Measurements from ENCODE around the gene MTHFD1. TPM values are rescaled to one million over a fixed set of nuclear protein-coding genes. Genes with fewer than 3 reads are reported as not detected.

Gene MTHFD1
- polyA plus RNA-seq, 3 donors, result 11.8 to 21.3 (median 14.3) TPM

DNA sequence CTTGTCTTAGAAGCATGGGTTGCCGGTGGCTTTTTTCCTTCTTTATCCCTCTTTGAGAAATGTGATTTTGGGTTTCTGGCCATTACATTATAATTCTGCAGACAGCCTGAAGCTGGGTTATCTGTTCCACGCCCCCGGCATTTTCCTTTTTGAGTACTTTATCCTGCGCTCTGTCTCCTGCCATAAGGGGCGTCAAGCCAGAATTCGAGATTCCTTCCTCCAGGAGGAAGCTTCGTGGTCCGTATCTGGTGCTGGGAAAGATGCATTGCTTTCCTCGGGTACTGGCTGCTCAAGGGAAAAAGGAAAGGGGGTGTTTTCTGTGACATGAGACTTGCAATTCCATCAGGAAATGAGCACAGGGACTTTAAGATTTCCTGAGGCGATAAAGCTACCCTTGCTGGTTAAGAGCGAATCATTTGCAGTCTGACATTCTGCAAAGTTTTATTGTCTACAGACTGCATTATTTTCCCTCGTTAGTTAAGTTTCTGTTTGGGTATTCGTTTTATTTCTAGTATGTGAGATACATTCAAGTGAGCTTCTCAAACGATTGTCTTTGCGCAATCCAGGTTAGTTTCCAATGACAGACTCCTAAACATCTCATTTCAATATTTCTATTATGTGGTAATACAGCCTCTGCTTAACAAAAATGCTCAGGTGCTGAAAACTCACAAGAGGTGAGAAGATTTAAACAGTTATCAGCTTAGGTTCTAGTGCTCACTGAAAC, 77.8 kb downstream of the MTHFD1 start:
- intact Hi-C loops (cut with micrococcal nuclease), result no loop called here
- H3K4me1 ChIP-seq (ENCODE audit: control insufficient read depth in 1 of 2, insufficient read depth in 2 of 2, low read length in 2 of 2), result peaks cover 17% of the 10 kb centered on the region in 2 donors
- peak overlapping the region; percentile 41 for H3K9ac ChIP-seq (ENCODE audit: insufficient read depth, low read length, poor library complexity, severe bottlenecking)
- peak overlapping the region; percentile 6 to 66 (median 14) for H3K4me3 ChIP-seq (replicated peaks in 1 of 3; ENCODE audit: low read depth in 2 of 3, low read length in 3 of 3)
- peaks cover 0 to 4% of the 10 kb centered on the region in 2 donors for H3K36me3 ChIP-seq (replicated peaks in 1 of 2; ENCODE audit: control insufficient read depth in 1 of 2, insufficient read depth in 2 of 2, low read length in 2 of 2)
- no peaks in the 10 kb centered on the region for H3K79me2 ChIP-seq (ENCODE audit: insufficient read depth, low read length)
- H3K27ac ChIP-seq (ENCODE audit: low read depth in 1 of 2, low read length in 2 of 2), result no peak overlapping the region
- H3K9me3 Mint-ChIP-seq, result peaks cover 0 to 8% (median 2%) of the 10 kb centered on the region in 7 donors
- H4K20me1 ChIP-seq (ENCODE audit: insufficient read depth, low read length), result no peaks in the 10 kb centered on the region
- DNase-seq, result no peak
- H3K27me3 ChIP-seq (ENCODE audit: control insufficient read depth in 2 of 2, insufficient read depth in 2 of 2, low read length in 2 of 2), result peaks cover 30 to 35% of the 10 kb centered on the region in 2 donors
- no peak overlapping the region for H3K27ac Mint-ChIP-seq
- H2AFZ ChIP-seq (ENCODE audit: insufficient read depth, low read depth, low read length, poor library complexity, severe bottlenecking), result no peak overlapping the region
- H3K4me1 Mint-ChIP-seq, result peaks cover 20% of the 10 kb centered on the region
- TF ChIP-seq CTCF (IDR thresholded peaks at IDR 0.05), result no peak
- H3K9me3 ChIP-seq (replicated peaks in 1 of 2; ENCODE audit: control insufficient read depth in 1 of 2, insufficient read depth in 1 of 2, low read length in 2 of 2), result no peaks in the 10 kb centered on the region
- H3K27me3 Mint-ChIP-seq (ENCODE audit: low read depth in 3 of 3), result peaks cover 24 to 38% (median 31%) of the 10 kb centered on the region in 3 donors
- peaks cover 13 to 21% of the 10 kb centered on the region in 2 donors for H3K36me3 Mint-ChIP-seq
- WGBS (ENCODE audit: insufficient coverage), result 0% methylated on average over 9 of the region's 15 CpGs
- peak overlapping the region; percentile 63 to 96 for H3K4me3 Mint-ChIP-seq
- H3K4me2 ChIP-seq (replicated peaks; ENCODE audit: extremely low read depth, low read length, poor library complexity, severe bottlenecking), result peak overlapping the region; percentile 76

DNA sequence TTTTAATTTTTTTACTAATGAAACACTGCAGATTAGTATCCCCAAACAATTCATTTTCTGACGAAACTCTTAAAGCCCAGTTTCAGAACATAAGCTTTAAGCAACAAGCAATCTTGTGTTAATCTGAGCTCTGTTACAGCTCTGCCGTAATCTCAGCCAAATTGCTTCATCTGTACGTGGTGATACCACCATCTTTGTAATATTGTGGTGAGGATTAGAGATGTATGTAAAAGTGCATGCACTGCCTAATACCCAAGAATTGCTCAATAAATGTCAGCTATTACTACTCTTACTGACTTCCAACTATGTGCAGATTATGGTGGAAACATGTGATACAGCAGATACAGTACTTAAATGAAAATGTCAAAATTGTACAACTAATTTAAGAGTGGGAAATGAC, 78.9 kb downstream of the MTHFD1 start:
- Histone ChIP-seq H3K9ac (ENCODE audit: insufficient read depth, low read length, poor library complexity, severe bottlenecking) (no peak overlapping the region), H3K36me3 (replicated peaks in 1 of 2; ENCODE audit: control insufficient read depth in 1 of 2, insufficient read depth in 2 of 2, low read length in 2 of 2) (no peaks in the 10 kb centered on the region), H3K79me2 (ENCODE audit: insufficient read depth, low read length) (no peaks in the 10 kb centered on the region), H3K27ac (ENCODE audit: low read depth in 1 of 2, low read length in 2 of 2) (no peak overlapping the region), H3K4me2 (replicated peaks; ENCODE audit: extremely low read depth, low read length, poor library complexity, severe bottlenecking) (no peak overlapping the region), H2AFZ (ENCODE audit: insufficient read depth, low read depth, low read length, poor library complexity, severe bottlenecking) (no peak overlapping the region), H4K20me1 (ENCODE audit: insufficient read depth, low read length) (no peaks in the 10 kb centered on the region), H3K27me3 (ENCODE audit: control insufficient read depth in 2 of 2, insufficient read depth in 2 of 2, low read length in 2 of 2) (peaks cover 30 to 35% of the 10 kb centered on the region in 2 donors), H3K4me3 (replicated peaks in 1 of 3; ENCODE audit: low read depth in 2 of 3, low read length in 3 of 3) (no peak overlapping the region), H3K9me3 (replicated peaks in 1 of 2; ENCODE audit: control insufficient read depth in 1 of 2, insufficient read depth in 1 of 2, low read length in 2 of 2) (no peaks in the 10 kb centered on the region), H3K4me1 (ENCODE audit: control insufficient read depth in 1 of 2, insufficient read depth in 2 of 2, low read length in 2 of 2) (peaks cover 17% of the 10 kb centered on the region in 2 donors)
- peak in 1 of 3 donors; percentile 14 for DNase-seq
- Mint-ChIP-seq H3K27ac (no peak overlapping the region), H3K27me3 (ENCODE audit: low read depth in 3 of 3) (peaks cover 24 to 38% (median 31%) of the 10 kb centered on the region in 3 donors), H3K36me3 (peaks cover 11 to 17% of the 10 kb centered on the region in 2 donors), H3K4me1 (peaks cover 20% of the 10 kb centered on the region), H3K9me3 (peaks cover 0 to 8% (median 2%) of the 10 kb centered on the region in 7 donors), H3K4me3 (no peak overlapping the region)
- TF ChIP-seq CTCF (IDR thresholded peaks at IDR 0.05), result no peak
- intact Hi-C loops (cut with micrococcal nuclease), result no loop called here
- WGBS (ENCODE audit: insufficient coverage), result no CpG with 5 or more reads among the region's 3 CpGs

All from CD14-positive monocyte (primary cell).